ENCODE results near the gene ARHGAP25. TPM values are rescaled to one million over a fixed set of nuclear protein-coding genes. Genes with fewer than 3 reads are reported as not detected.
A peak's percentile ranks its signal among the peaks of the same experiment; 100 is the strongest.

Gene ARHGAP25
- total and polyA plus RNA-seq, 11 donors = 2.6 to 27.9 (median 4.8) TPM

DNA sequence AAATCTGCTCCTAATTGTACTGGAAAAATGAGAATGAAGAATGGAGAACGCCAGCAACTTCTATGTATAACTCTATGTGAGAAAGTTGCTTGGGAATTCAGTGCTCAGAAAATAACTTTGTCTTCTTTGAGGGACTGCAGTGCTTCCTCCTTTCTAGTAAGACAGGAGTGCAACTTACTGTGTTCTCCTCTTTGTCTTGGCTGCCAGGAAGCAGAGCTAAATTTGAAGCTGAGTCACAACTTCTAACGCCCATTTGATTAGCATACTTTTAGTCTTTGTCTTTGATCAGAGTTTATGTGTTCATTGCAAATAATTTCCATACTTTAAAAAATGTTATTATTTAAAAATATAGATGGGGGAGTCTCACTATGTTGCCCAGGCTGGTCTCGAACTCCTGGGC lies 6.6 kb downstream of the ARHGAP25 start:
- peak overlapping the region in 1 of 12 donors; percentile 15 for H3K4me3 ChIP-seq
- no peaks in the 10 kb centered on the region for H3K36me3 ChIP-seq
- peaks cover 0 to 3% (median 0%) of the 10 kb centered on the region in 9 donors for H3K27me3 ChIP-seq
- ATAC-seq (peak in 1 of 4 donors; percentile 34), DNase-seq (no peak)
- intact Hi-C loops (cut with DNase I) = no loop called here
- TF ChIP-seq, protein P1, sequence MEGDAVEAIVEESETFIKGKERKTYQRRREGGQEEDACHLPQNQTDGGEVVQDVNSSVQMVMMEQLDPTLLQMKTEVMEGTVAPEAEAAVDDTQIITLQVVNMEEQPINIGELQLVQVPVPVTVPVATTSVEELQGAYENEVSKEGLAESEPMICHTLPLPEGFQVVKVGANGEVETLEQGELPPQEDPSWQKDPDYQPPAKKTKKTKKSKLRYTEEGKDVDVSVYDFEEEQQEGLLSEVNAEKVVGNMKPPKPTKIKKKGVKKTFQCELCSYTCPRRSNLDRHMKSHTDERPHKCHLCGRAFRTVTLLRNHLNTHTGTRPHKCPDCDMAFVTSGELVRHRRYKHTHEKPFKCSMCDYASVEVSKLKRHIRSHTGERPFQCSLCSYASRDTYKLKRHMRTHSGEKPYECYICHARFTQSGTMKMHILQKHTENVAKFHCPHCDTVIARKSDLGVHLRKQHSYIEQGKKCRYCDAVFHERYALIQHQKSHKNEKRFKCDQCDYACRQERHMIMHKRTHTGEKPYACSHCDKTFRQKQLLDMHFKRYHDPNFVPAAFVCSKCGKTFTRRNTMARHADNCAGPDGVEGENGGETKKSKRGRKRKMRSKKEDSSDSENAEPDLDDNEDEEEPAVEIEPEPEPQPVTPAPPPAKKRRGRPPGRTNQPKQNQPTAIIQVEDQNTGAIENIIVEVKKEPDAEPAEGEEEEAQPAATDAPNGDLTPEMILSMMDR (IDR thresholded peaks at IDR 0.05) = no peak
- TF ChIP-seq POLR2A (IDR thresholded peaks at IDR 0.05) = no peak
- H3K27ac ChIP-seq = peak overlapping the region in 1 of 12 donors; percentile 93
- H3K4me1 ChIP-seq = peaks cover 0 to 94% (median 0%) of the 10 kb centered on the region in 12 donors
- no peaks in the 10 kb centered on the region for H3K9me3 ChIP-seq
- 78 to 83% (median 79%) methylated on average over 3 of the region's 3 CpGs for WGBS, 4 donors

DNA sequence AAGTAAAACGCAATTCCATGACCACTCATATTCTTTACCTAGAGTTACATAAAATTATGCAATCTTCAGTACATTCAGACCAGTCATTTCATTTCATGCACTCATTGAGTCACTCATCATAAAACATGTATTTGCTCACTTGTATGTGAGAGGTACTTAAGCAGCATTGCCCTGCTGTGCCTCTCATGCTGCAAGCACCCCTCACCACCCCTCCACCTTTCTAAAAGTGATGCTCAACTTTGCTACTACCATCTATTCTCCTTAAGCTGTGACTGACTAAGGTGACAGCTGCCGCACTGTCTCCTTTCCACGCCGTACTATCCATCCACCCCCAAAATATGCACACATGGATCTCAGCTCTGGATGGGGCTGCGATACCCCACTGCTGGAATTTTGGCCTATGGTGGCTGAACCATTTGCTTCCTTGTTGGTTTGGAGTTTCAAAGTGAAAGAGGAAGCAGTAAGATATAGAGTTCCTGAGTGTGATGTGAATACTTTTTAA lies 7.2 kb downstream of the ARHGAP25 start:
- Histone ChIP-seq H3K27me3 (peaks cover 0 to 3% (median 0%) of the 10 kb centered on the region in 9 donors), H3K27ac (peak overlapping the region in 1 of 12 donors; percentile 93), H3K4me3 (peak overlapping the region in 2 of 12 donors; percentile 12 to 41), H3K9me3 (no peaks in the 10 kb centered on the region), H3K36me3 (no peaks in the 10 kb centered on the region), H3K4me1 (peaks cover 0 to 97% (median 0%) of the 10 kb centered on the region in 12 donors)
- WGBS, 4 donors = 87 to 93% (median 92%) methylated on average over 5 of the region's 5 CpGs
- TF ChIP-seq POLR2A (IDR thresholded peaks at IDR 0.05) = no peak
- TF ChIP-seq, protein P1 (IDR thresholded peaks at IDR 0.05) = no peak
- no peak for ATAC-seq
- intact Hi-C loops (cut with DNase I) = no loop called here
- no peak for DNase-seq

DNA sequence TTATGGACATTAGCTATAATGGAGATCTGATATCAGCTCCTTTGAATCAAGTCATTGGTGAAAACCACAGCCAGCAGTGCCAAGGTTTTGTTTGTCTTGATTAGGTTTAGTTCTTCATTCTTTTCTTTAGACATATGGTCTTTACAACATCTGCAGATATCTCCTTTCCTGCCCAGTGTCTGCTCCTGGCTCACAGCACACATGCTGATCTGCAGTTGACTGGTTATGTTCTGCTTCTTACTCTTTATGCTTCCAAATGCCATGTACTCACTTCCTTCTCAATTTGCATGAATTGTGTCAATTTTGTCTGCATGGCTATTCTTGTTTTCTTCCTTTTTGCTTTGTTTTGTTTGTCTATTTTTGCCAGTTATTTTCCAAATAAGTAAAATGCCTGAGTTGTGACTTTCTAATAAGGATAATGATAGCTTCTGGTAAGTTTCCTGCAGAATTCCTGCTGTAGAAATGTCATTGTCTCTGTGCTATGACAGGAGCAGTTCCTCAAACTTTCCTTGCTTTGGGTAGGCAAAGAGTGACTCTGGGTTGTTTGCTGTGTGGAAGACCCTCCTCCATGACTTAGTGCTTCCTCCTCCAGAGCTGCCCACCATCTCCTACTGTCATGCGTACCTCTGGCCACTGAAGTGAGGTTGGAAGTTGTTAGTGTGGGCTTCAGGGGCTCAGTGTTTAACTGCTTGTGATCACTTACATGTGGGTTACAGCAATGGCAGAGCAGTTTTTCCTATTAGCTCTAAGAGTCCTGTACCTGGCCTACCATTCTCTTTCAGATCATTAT lies 8.2 kb downstream of the ARHGAP25 start:
- no peak for TF ChIP-seq POLR2A (IDR thresholded peaks at IDR 0.05)
- TF ChIP-seq, protein P1 (IDR thresholded peaks at IDR 0.05) = no peak
- H3K4me3 ChIP-seq = peak overlapping the region in 1 of 12 donors; percentile 41
- H3K9me3 ChIP-seq = no peaks in the 10 kb centered on the region
- DNase-seq (no peak), ATAC-seq (no peak)
- H3K27me3 ChIP-seq = peaks cover 0 to 3% (median 0%) of the 10 kb centered on the region in 9 donors
- H3K36me3 ChIP-seq = no peaks in the 10 kb centered on the region
- intact Hi-C loops (cut with DNase I) = no loop called here
- H3K27ac ChIP-seq = peak overlapping the region in 2 of 12 donors; percentile 5 to 93
- WGBS, 4 donors = 86 to 98% (median 94%) methylated on average over 1 of the region's 1 CpG
- peaks cover 0 to 96% (median 0%) of the 10 kb centered on the region in 12 donors for H3K4me1 ChIP-seq

DNA sequence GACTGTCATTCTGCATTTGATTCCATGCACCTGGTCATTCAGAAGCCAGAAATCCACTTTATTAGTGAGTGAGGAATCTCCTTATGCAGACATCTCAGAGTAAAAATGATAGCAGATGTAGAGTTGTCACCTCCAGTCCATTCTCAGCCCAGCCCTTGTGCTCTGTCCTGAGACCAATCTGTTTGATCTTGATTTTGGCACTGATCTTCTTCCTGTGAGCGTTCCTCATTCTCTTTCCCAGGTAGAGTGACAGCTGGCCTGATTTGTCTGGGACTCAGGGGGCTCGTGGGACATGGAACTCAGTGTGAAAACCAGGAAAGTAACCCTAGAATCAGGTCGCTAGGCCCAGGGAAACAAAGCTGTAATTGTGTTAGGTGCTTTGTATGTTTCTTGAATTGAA lies 8.9 kb downstream of the ARHGAP25 start:
- Histone ChIP-seq H3K9me3 (no peaks in the 10 kb centered on the region), H3K27ac (peak overlapping the region in 1 of 12 donors; percentile 93), H3K4me3 (no peak overlapping the region), H3K36me3 (no peaks in the 10 kb centered on the region), H3K27me3 (peaks cover 0 to 3% (median 0%) of the 10 kb centered on the region in 9 donors), H3K4me1 (peaks cover 0 to 96% (median 0%) of the 10 kb centered on the region in 12 donors)
- intact Hi-C loops (cut with DNase I) = no loop called here
- TF ChIP-seq POLR2A (IDR thresholded peaks at IDR 0.05) = no peak
- TF ChIP-seq, protein P1 (IDR thresholded peaks at IDR 0.05) = no peak
- DNase-seq (no peak), ATAC-seq (no peak)
- 71 to 84% (median 78%) methylated on average over 3 of the region's 3 CpGs for WGBS, 4 donors

Measured in heart left ventricle (tissue), 16 donors.